Astrocyte of the cerebellum (primary cell): ENCODE data around the gene GINS1.
A peak's percentile ranks its signal among the peaks of the same experiment; 100 is the strongest.

ENCODE experiments used
- DNase-seq: peaks from one replicate; pipeline ENCODE4 v3.0.0-alpha.2; 2011; ENCODE audit warnings: low read depth
- H3K4me3 ChIP-seq: 2 replicates; pipeline ENCODE4 v1.5.1; 2011; ENCODE audit warnings: mild to moderate bottlenecking, low read depth, low read length, moderate library complexity
- in situ Hi-C: cut with HindIII; loops from 2 replicates; pipeline ENCODE4 v1.10.0; 2017; ENCODE audit warnings: low sequenced_read_pairs
- TF ChIP-seq, protein P1 (sequence below): IDR thresholded peaks from 2 replicates; pipeline ENCODE4 v1.5.1; 2012; ENCODE audit warnings: low read length, low read depth, moderate library complexity, mild to moderate bottlenecking; ENCODE audit errors: missing control alignments

The GINS1 gene

DNA sequence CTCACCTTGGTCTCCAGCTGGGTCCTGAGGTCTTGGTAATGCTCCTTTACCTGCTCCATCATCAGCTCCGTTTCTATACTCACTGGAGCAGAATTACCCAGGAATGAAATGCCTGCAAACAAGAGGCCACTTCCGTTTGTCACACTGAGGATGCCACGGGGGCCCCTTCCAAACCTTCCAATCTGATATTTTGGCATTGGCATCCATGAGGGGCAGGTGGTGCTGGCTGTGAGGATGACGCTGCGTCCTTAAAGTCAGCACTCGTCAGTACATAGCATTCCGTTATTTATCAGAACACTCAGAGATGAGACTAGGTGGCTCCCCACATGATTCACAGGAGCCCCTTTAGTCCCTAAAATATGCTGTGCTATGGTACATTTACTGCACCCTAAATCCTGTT, 72.7 kb downstream of the GINS1 start:
- in situ Hi-C loops = no loop called here
- TF ChIP-seq, protein P1, sequence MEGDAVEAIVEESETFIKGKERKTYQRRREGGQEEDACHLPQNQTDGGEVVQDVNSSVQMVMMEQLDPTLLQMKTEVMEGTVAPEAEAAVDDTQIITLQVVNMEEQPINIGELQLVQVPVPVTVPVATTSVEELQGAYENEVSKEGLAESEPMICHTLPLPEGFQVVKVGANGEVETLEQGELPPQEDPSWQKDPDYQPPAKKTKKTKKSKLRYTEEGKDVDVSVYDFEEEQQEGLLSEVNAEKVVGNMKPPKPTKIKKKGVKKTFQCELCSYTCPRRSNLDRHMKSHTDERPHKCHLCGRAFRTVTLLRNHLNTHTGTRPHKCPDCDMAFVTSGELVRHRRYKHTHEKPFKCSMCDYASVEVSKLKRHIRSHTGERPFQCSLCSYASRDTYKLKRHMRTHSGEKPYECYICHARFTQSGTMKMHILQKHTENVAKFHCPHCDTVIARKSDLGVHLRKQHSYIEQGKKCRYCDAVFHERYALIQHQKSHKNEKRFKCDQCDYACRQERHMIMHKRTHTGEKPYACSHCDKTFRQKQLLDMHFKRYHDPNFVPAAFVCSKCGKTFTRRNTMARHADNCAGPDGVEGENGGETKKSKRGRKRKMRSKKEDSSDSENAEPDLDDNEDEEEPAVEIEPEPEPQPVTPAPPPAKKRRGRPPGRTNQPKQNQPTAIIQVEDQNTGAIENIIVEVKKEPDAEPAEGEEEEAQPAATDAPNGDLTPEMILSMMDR = no peak
- DNase-seq = no peak
- no peak overlapping the region for H3K4me3 ChIP-seq

GRCh38 chr20:25480797-25481196, 73.3 kb downstream of the GINS1 start:
- DNase-seq = no peak
- in situ Hi-C loops = no loop called here
- no peak overlapping the region for H3K4me3 ChIP-seq
- TF ChIP-seq, protein P1 = no peak

DNA sequence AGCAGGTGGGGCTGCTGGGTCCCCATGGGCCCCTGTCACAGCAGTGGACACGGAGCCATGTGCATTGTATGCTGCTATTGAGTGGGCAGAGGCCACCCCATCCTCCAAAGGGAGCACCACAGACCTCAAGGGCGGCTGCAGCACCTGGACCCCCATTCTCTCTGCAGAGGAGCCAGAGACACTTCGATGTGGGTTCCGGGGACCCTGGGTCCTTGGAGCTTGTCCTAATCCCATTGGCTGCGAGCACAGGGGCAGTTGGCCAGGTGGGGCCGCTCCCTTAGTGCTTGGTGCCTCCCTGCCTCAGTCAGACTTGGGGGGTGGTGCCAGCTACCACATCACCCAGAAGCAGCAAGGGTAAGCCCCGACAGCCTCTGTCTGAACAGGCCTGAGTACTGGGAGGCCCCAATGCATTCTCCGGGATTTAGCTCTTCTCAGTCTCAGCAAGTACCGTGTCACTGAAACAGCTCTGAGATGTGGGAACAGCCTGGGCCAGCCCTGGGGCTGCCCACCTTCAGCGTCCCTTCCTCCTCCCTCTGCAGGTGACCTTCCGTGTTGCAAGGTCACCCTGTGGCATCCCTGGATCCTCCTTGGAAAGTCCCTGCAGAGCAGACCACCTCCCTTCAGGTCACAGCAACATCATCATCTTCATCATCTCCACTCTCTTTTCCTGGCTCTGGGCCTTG, 73.9 kb downstream of the GINS1 start:
- no peak overlapping the region for H3K4me3 ChIP-seq
- in situ Hi-C loops = no loop called here
- TF ChIP-seq, protein P1 = peak; percentile 24
- DNase-seq = no peak

DNA sequence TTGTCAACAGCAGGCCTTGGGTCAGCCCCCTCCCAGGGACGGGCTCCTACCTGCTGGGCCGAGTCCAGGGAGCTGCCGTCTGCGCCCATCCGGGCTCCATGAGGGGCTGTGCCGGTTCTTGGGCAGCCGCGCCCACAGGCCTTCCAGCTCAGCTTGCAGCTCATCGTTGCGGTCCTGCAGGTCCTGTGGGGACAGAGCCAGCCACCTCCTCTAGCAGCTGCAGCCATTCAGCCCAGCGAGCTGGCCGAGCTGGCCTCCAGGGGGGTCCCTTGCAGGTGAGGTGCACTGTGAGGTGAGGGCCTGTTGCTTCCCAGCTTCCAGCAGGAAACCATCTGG, 74.4 kb downstream of the GINS1 start:
- in situ Hi-C loops = no loop called here
- TF ChIP-seq, protein P1 = no peak
- H3K4me3 ChIP-seq = no peak overlapping the region
- DNase-seq = no peak

DNA sequence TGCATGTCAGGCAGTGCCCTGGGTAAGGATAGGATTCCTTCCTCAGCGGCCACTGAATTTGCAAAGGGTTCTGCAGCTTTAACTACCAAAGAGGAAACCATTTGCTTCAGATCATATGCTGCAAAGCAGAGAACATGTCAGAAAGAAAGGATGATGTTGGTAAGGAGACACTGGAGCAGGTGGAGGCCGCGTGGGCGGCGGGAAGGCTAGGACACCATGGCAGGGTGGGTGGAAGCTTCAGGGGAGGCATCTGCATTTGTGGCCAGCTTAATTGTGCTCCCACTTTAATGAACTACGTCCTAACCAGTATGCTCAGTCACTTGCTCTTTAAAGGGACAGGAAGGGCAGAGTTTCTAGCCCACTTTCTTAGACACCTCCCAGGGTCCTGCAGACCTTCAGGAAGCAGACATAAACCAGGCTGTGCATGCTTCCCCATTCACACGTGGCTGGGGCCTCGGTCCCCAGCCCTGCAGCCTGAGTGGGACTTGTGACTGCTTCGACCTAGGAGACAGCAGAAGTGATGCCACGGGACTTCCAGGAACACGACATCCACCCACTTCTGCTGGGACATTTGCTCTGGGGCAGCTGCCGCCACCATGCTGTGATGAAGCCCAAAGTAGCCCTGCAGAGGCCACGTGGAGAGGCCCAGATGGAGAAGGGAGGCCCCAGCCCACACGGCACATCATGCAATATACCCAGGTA, 76.1 kb downstream of the GINS1 start:
- TF ChIP-seq, protein P1 = no peak
- in situ Hi-C loops = no loop called here
- H3K4me3 ChIP-seq = no peak overlapping the region
- no peak for DNase-seq

GRCh38 chr20:25484224-25484846, 76.9 kb downstream of the GINS1 start:
- TF ChIP-seq, protein P1 = no peak
- DNase-seq = no peak
- no peak overlapping the region for H3K4me3 ChIP-seq
- in situ Hi-C loops = no loop called here
